ENCODE data around the gene MPPED1.

The MPPED1 gene

GRCh38 chr22:43411869-43412807 is at the start of gene MPPED1:
Gene MPPED1, plus strand, starts transcription at chr22:43412014. Its CDS starts 12,972 bp downstream, at chr22:43424986.
- in situ Hi-C loops (cut with HindIII; ENCODE audit: low sequenced_read_pairs): no loop called here

- in situ Hi-C loops (cut with HindIII; ENCODE audit: low sequenced_read_pairs): no loop called here
Measured at GRCh38 chr22:43363315-43364168, 48.3 kb upstream of the MPPED1 start.

GRCh38 chr22:43364169-43364435 is 47.7 kb upstream of the MPPED1 start:
- in situ Hi-C loops (cut with HindIII; ENCODE audit: low sequenced_read_pairs): no loop called here

GRCh38 chr22:43365715-43366440 is 45.9 kb upstream of the MPPED1 start:
- in situ Hi-C loops (cut with HindIII; ENCODE audit: low sequenced_read_pairs): no loop called here

- in situ Hi-C loops (cut with HindIII; ENCODE audit: low sequenced_read_pairs): no loop called here
Measured at GRCh38 chr22:43370036-43370435, 41.8 kb upstream of the MPPED1 start.

- in situ Hi-C loops (cut with HindIII; ENCODE audit: low sequenced_read_pairs): no loop called here
Measured at GRCh38 chr22:43375951-43376455, 35.8 kb upstream of the MPPED1 start.

- in situ Hi-C loops (cut with HindIII; ENCODE audit: low sequenced_read_pairs): no loop called here
Measured at GRCh38 chr22:43376765-43377547, 34.9 kb upstream of the MPPED1 start.

GRCh38 chr22:43377548-43377895 is 34.3 kb upstream of the MPPED1 start:
- in situ Hi-C loops (cut with HindIII; ENCODE audit: low sequenced_read_pairs): no loop called here

- in situ Hi-C loops (cut with HindIII; ENCODE audit: low sequenced_read_pairs): no loop called here
Measured at GRCh38 chr22:43377896-43378704, 33.7 kb upstream of the MPPED1 start.

GRCh38 chr22:43381693-43382092 is 30.1 kb upstream of the MPPED1 start:
- in situ Hi-C loops (cut with HindIII; ENCODE audit: low sequenced_read_pairs): no loop called here

GRCh38 chr22:43384863-43385262 is 27.0 kb upstream of the MPPED1 start:
- in situ Hi-C loops (cut with HindIII; ENCODE audit: low sequenced_read_pairs): no loop called here

- in situ Hi-C loops (cut with HindIII; ENCODE audit: low sequenced_read_pairs): no loop called here
Measured at GRCh38 chr22:43385770-43386641, 25.8 kb upstream of the MPPED1 start.

- in situ Hi-C loops (cut with HindIII; ENCODE audit: low sequenced_read_pairs): no loop called here
Measured at GRCh38 chr22:43387815-43388214, 24.0 kb upstream of the MPPED1 start.

- in situ Hi-C loops (cut with HindIII; ENCODE audit: low sequenced_read_pairs): no loop called here
Measured at GRCh38 chr22:43388420-43388851, 23.4 kb upstream of the MPPED1 start.

- in situ Hi-C loops (cut with HindIII; ENCODE audit: low sequenced_read_pairs): no loop called here
Measured at GRCh38 chr22:43389227-43389836, 22.5 kb upstream of the MPPED1 start.

- in situ Hi-C loops (cut with HindIII; ENCODE audit: low sequenced_read_pairs): no loop called here
Measured at GRCh38 chr22:43390166-43390565, 21.6 kb upstream of the MPPED1 start.

- in situ Hi-C loops (cut with HindIII; ENCODE audit: low sequenced_read_pairs): no loop called here
Measured at GRCh38 chr22:43390872-43391271, 20.9 kb upstream of the MPPED1 start.

GRCh38 chr22:43391306-43391705 is 20.5 kb upstream of the MPPED1 start:
- in situ Hi-C loops (cut with HindIII; ENCODE audit: low sequenced_read_pairs): no loop called here
